ENCODE measurements around the gene CBLN3. TPM values are rescaled to one million over a fixed set of nuclear protein-coding genes. Genes with fewer than 3 reads are reported as not detected.

CBLN3 gene
- total RNA-seq, 2 experiments from 2014 or later = 2.0 to 6.7 TPM

DNA sequence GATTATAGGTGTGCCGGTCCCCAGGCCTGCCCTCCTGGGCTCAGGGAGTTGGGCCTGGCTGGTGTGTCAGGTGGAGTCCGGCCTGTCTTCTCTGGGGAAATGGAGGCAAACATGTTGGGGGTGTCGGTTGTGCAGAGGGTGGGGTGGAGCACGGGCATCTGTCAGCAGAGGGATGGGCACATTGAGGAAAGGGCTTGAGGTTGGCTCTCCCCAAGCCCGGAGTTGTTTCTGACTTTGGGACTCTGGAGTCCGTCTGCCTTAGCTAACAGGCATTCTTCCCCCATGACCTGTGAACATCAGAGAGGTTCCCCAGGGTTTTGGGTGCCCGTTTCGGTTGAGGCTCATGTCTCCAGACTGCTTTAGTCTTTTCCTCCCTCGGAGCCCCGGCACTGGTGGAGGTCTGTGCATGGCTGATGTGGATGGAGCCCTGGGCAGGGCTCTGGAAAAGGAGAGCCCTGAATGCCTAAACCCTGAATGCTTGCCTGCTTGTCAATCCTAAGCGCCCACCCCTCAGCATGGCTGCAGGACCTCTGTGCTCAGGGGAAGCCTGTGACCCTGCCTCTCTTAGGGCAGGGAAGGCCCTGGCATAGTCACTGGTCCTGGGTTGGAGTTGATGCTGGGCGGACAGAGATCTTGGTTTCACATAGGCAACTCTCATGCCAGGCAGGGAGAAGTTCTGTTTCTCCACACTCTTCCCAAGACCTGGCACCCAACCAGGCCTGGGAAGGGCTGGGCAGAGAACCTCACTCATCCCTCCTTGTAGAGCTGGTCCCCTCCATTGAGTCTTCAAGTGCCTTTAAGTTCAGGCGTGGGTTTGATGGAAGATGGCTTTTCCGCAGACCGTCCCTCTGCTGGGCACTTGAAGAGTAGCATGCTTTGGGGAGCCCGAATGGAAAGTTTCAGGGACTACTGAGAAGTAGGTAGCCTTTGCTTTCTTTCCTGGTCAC, 17.8 kb downstream of the CBLN3 start:
- no peaks in the 10 kb centered on the region for H3K9me2 ChIP-seq (ENCODE audit: insufficient read depth, low read length)
- H3K36me3 ChIP-seq (ENCODE audit: insufficient read depth, low read length) = no peaks in the 10 kb centered on the region
- BruUV-seq (replicated peaks) = no TSS peak
- H3K4me3 ChIP-seq (ENCODE audit: low read depth, low read length, poor library complexity, severe bottlenecking) = no peak overlapping the region
- H3K4me2 ChIP-seq (ENCODE audit: low read length) = no peak overlapping the region
- DNase-seq (ENCODE audit: low spot score) = peak; percentile 66
- intact Hi-C loops (cut with micrococcal nuclease; ENCODE audit: unreplicated experiment) = loop anchor here (1.0 kb wide), 2 partner anchors 45 to 83 kb away; no protein-coding TSS in a partner anchor
- H4K20me1 ChIP-seq (ENCODE audit: insufficient read depth, low read length) = no peaks in the 10 kb centered on the region
- TF ChIP-seq, protein P1, sequence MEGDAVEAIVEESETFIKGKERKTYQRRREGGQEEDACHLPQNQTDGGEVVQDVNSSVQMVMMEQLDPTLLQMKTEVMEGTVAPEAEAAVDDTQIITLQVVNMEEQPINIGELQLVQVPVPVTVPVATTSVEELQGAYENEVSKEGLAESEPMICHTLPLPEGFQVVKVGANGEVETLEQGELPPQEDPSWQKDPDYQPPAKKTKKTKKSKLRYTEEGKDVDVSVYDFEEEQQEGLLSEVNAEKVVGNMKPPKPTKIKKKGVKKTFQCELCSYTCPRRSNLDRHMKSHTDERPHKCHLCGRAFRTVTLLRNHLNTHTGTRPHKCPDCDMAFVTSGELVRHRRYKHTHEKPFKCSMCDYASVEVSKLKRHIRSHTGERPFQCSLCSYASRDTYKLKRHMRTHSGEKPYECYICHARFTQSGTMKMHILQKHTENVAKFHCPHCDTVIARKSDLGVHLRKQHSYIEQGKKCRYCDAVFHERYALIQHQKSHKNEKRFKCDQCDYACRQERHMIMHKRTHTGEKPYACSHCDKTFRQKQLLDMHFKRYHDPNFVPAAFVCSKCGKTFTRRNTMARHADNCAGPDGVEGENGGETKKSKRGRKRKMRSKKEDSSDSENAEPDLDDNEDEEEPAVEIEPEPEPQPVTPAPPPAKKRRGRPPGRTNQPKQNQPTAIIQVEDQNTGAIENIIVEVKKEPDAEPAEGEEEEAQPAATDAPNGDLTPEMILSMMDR (conservative IDR thresholded peaks at IDR 0.05; ENCODE audit: low read length) = peak; percentile 77
- TF ChIP-seq EZH2phosphoT487 (IDR thresholded peaks at IDR 0.05; ENCODE audit: borderline replicate concordance, low read depth, low read length) = no peak
- POLR2A ChIA-PET = no interaction called here
- CTCF ChIA-PET (ENCODE audit: unreplicated experiment) = interaction anchor here (1.0 kb wide), 1 partner anchor 14 kb away, joined by 3 read pairs; no protein-coding TSS in a partner anchor
- H3K4me1 ChIP-seq (ENCODE audit: insufficient read depth, low read length, poor library complexity, severe bottlenecking) = no peaks in the 10 kb centered on the region
- H3K79me2 ChIP-seq (ENCODE audit: insufficient read depth, low read depth, low read length) = no peaks in the 10 kb centered on the region
- H2AFZ ChIP-seq (ENCODE audit: low read length) = no peak overlapping the region
- H3K9me3 ChIP-seq (ENCODE audit: low read length) = no peaks in the 10 kb centered on the region
- no peak overlapping the region for H3K27ac ChIP-seq (ENCODE audit: low read depth, low read length, poor library complexity, severe bottlenecking)

DNA sequence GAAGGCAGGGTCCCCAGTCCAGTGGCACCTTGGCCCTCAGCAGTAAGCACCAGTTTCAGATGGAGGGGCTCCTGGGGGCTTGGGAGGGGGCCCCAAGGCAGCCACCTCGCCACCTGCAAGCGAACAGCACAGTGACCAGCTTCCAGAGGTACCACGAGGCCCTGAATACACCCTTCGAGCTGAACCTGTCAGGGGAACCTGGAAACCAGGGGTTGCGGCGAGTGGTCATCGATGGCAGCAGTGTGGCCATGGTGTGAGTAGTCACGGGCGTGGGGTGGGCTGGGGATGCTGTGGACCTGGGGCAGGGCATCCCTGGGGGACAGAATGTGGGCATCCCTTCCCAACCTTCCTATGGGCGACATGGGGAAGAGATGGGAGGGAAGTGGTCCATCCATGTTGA, 19.5 kb downstream of the CBLN3 start:
- no peak overlapping the region for H3K4me2 ChIP-seq (ENCODE audit: low read length)
- no TSS peak for BruUV-seq (replicated peaks)
- H2AFZ ChIP-seq (ENCODE audit: low read length) = no peak overlapping the region
- ChIA-PET CTCF (ENCODE audit: unreplicated experiment) (interaction anchor here (0.6 to 1.9 kb wide), 2 partner anchors 21 to 111 kb away, joined by 3 to 10 read pairs; partner anchors contain the start of gene KHNYN), POLR2A (interaction anchor here (0.9 to 1.6 kb wide), 2 partner anchors 10 to 15 kb away, joined by 3 read pairs; no protein-coding TSS in a partner anchor)
- no peaks in the 10 kb centered on the region for H4K20me1 ChIP-seq (ENCODE audit: insufficient read depth, low read length)
- no peak overlapping the region for H3K4me3 ChIP-seq (ENCODE audit: low read depth, low read length, poor library complexity, severe bottlenecking)
- H3K79me2 ChIP-seq (ENCODE audit: insufficient read depth, low read depth, low read length) = no peaks in the 10 kb centered on the region
- no peak for DNase-seq (ENCODE audit: low spot score)
- no peaks in the 10 kb centered on the region for H3K36me3 ChIP-seq (ENCODE audit: insufficient read depth, low read length)
- intact Hi-C loops (cut with micrococcal nuclease; ENCODE audit: unreplicated experiment) = no loop called here
- TF ChIP-seq, protein P1 (conservative IDR thresholded peaks at IDR 0.05; ENCODE audit: low read length) = no peak
- TF ChIP-seq EZH2phosphoT487 (IDR thresholded peaks at IDR 0.05; ENCODE audit: borderline replicate concordance, low read depth, low read length) = no peak
- H3K9me2 ChIP-seq (ENCODE audit: insufficient read depth, low read length) = no peaks in the 10 kb centered on the region
- H3K27ac ChIP-seq (ENCODE audit: low read depth, low read length, poor library complexity, severe bottlenecking) = no peak overlapping the region
- no peaks in the 10 kb centered on the region for H3K4me1 ChIP-seq (ENCODE audit: insufficient read depth, low read length, poor library complexity, severe bottlenecking)
- no peaks in the 10 kb centered on the region for H3K9me3 ChIP-seq (ENCODE audit: low read length)

Data from OCI-LY7 (cell line).